NB4 (cell line): ENCODE results near the gene AGBL1.

ENCODE experiments used
- MYC ChIP-seq: IDR thresholded peaks from 2 replicates; pipeline ENCODE4 v1.6.1; 2011; ENCODE audit warnings: low read depth, low read length
- POLR2A ChIP-seq: IDR thresholded peaks from 2 replicates; pipeline ENCODE4 v1.6.1; 2011; ENCODE audit warnings: mild to moderate bottlenecking; ENCODE audit not compliant: insufficient read length; ENCODE audit errors: extremely low read depth
- TF ChIP-seq, protein P1 (sequence below): IDR thresholded peaks from one replicate; pipeline ENCODE4 v1.5.1; 2012; ENCODE audit warnings: low read depth, low read length

- no peak for TF ChIP-seq POLR2A
- TF ChIP-seq, protein P1, sequence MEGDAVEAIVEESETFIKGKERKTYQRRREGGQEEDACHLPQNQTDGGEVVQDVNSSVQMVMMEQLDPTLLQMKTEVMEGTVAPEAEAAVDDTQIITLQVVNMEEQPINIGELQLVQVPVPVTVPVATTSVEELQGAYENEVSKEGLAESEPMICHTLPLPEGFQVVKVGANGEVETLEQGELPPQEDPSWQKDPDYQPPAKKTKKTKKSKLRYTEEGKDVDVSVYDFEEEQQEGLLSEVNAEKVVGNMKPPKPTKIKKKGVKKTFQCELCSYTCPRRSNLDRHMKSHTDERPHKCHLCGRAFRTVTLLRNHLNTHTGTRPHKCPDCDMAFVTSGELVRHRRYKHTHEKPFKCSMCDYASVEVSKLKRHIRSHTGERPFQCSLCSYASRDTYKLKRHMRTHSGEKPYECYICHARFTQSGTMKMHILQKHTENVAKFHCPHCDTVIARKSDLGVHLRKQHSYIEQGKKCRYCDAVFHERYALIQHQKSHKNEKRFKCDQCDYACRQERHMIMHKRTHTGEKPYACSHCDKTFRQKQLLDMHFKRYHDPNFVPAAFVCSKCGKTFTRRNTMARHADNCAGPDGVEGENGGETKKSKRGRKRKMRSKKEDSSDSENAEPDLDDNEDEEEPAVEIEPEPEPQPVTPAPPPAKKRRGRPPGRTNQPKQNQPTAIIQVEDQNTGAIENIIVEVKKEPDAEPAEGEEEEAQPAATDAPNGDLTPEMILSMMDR = no peak
- no peak for TF ChIP-seq MYC
These were observed 304.5 kb downstream of the AGBL1 start for GRCh38 chr15:86384186-86384585.
